ENCODE data around the gene FBXW9.
A peak's percentile ranks its signal among the peaks of the same experiment; 100 is the strongest.

The FBXW9 gene

GRCh38 chr19:12696366-12697335 lies at the start of gene FBXW9:
Gene FBXW9 (minus strand): TSS chr19:12696631. CDS start chr19:12696581, 50 bp downstream.
- no peaks in the 10 kb centered on the region for H3K9me3 ChIP-seq (ENCODE audit: control insufficient read depth in 1 of 2, low read length in 2 of 2)
- peak within 1 kb of the TSS; percentile 87 to 99 for H3K4me3 ChIP-seq (ENCODE audit: low read depth in 1 of 2, low read length in 2 of 2)
- peaks cover 18 to 19% of the 10 kb centered on the region in 2 donors for H3K36me3 ChIP-seq (ENCODE audit: control insufficient read depth in 1 of 2, insufficient read depth in 2 of 2, low read length in 2 of 2)
- no peaks in the 10 kb centered on the region for H3K27me3 ChIP-seq (ENCODE audit: low read depth, low read length)
- peaks cover 0 to 18% of the 10 kb centered on the region in 2 donors for H3K4me1 ChIP-seq (ENCODE audit: control insufficient read depth in 1 of 2, insufficient read depth in 2 of 2, low read length in 2 of 2)
- peak within 1 kb of the TSS; percentile 92 for H3K27ac ChIP-seq (ENCODE audit: low read length)

GRCh38 chr19:12745166-12745897 lies 48.9 kb upstream of the FBXW9 start:
- no peak overlapping the region for H3K27ac ChIP-seq (ENCODE audit: low read length)
- peaks cover 0 to 11% of the 10 kb centered on the region in 2 donors for H3K9me3 ChIP-seq (ENCODE audit: control insufficient read depth in 1 of 2, low read length in 2 of 2)
- H3K27me3 ChIP-seq (ENCODE audit: low read depth, low read length), result no peaks in the 10 kb centered on the region
- no peaks in the 10 kb centered on the region for H3K4me1 ChIP-seq (ENCODE audit: control insufficient read depth in 1 of 2, insufficient read depth in 2 of 2, low read length in 2 of 2)
- H3K36me3 ChIP-seq (ENCODE audit: control insufficient read depth in 1 of 2, insufficient read depth in 2 of 2, low read length in 2 of 2), result peaks cover 14 to 55% of the 10 kb centered on the region in 2 donors
- no peak overlapping the region for H3K4me3 ChIP-seq (ENCODE audit: low read depth in 1 of 2, low read length in 2 of 2)

- Histone ChIP-seq H3K27ac (ENCODE audit: low read length) (no peak overlapping the region), H3K36me3 (ENCODE audit: control insufficient read depth in 1 of 2, insufficient read depth in 2 of 2, low read length in 2 of 2) (peaks cover 0 to 24% of the 10 kb centered on the region in 2 donors), H3K27me3 (ENCODE audit: low read depth, low read length) (no peaks in the 10 kb centered on the region), H3K4me1 (ENCODE audit: control insufficient read depth in 1 of 2, insufficient read depth in 2 of 2, low read length in 2 of 2) (peaks cover 15 to 29% of the 10 kb centered on the region in 2 donors), H3K4me3 (ENCODE audit: low read depth in 1 of 2, low read length in 2 of 2) (peak overlapping the region; percentile 88 to 98), H3K9me3 (ENCODE audit: control insufficient read depth in 1 of 2, low read length in 2 of 2) (no peaks in the 10 kb centered on the region)
These were observed 41.5 kb upstream of the FBXW9 start for GRCh38 chr19:12737835-12738351.

GRCh38 chr19:12736995-12737834 lies 40.8 kb upstream of the FBXW9 start, which contains the start of gene GET3:
Gene GET3 (plus strand): TSS chr19:12737497. CDS start chr19:12737506, 9 bp downstream.
- Histone ChIP-seq H3K27me3 (ENCODE audit: low read depth, low read length) (no peaks in the 10 kb centered on the region), H3K27ac (ENCODE audit: low read length) (peak within 1 kb of the TSS; percentile 97), H3K9me3 (ENCODE audit: control insufficient read depth in 1 of 2, low read length in 2 of 2) (no peaks in the 10 kb centered on the region), H3K4me1 (ENCODE audit: control insufficient read depth in 1 of 2, insufficient read depth in 2 of 2, low read length in 2 of 2) (peaks cover 15 to 36% of the 10 kb centered on the region in 2 donors), H3K4me3 (ENCODE audit: low read depth in 1 of 2, low read length in 2 of 2) (peak within 1 kb of the TSS; percentile 88 to 98), H3K36me3 (ENCODE audit: control insufficient read depth in 1 of 2, insufficient read depth in 2 of 2, low read length in 2 of 2) (peaks cover 0 to 23% of the 10 kb centered on the region in 2 donors)

- Histone ChIP-seq H3K4me3 (ENCODE audit: low read depth in 1 of 2, low read length in 2 of 2) (peak overlapping the region; percentile 93 to 95), H3K4me1 (ENCODE audit: control insufficient read depth in 1 of 2, insufficient read depth in 2 of 2, low read length in 2 of 2) (peaks cover 15 to 44% of the 10 kb centered on the region in 2 donors), H3K36me3 (ENCODE audit: control insufficient read depth in 1 of 2, insufficient read depth in 2 of 2, low read length in 2 of 2) (peaks cover 15 to 40% of the 10 kb centered on the region in 2 donors), H3K27me3 (ENCODE audit: low read depth, low read length) (no peaks in the 10 kb centered on the region), H3K9me3 (ENCODE audit: control insufficient read depth in 1 of 2, low read length in 2 of 2) (no peaks in the 10 kb centered on the region), H3K27ac (ENCODE audit: low read length) (peak overlapping the region; percentile 80)
These were observed 37.2 kb upstream of the FBXW9 start for GRCh38 chr19:12733369-12734214.

GRCh38 chr19:12731337-12731736 lies 34.9 kb upstream of the FBXW9 start:
- Histone ChIP-seq H3K36me3 (ENCODE audit: control insufficient read depth in 1 of 2, insufficient read depth in 2 of 2, low read length in 2 of 2) (peaks cover 15 to 46% of the 10 kb centered on the region in 2 donors), H3K27me3 (ENCODE audit: low read depth, low read length) (no peaks in the 10 kb centered on the region), H3K4me3 (ENCODE audit: low read depth in 1 of 2, low read length in 2 of 2) (no peak overlapping the region), H3K9me3 (ENCODE audit: control insufficient read depth in 1 of 2, low read length in 2 of 2) (no peaks in the 10 kb centered on the region), H3K4me1 (ENCODE audit: control insufficient read depth in 1 of 2, insufficient read depth in 2 of 2, low read length in 2 of 2) (peaks cover 8 to 30% of the 10 kb centered on the region in 2 donors), H3K27ac (ENCODE audit: low read length) (no peak overlapping the region)

GRCh38 chr19:12730064-12730463 lies 33.6 kb upstream of the FBXW9 start:
- H3K27ac ChIP-seq (ENCODE audit: low read length), result no peak overlapping the region
- H3K36me3 ChIP-seq (ENCODE audit: control insufficient read depth in 1 of 2, insufficient read depth in 2 of 2, low read length in 2 of 2), result peaks cover 15 to 46% of the 10 kb centered on the region in 2 donors
- no peak overlapping the region for H3K4me3 ChIP-seq (ENCODE audit: low read depth in 1 of 2, low read length in 2 of 2)
- H3K9me3 ChIP-seq (ENCODE audit: control insufficient read depth in 1 of 2, low read length in 2 of 2), result no peaks in the 10 kb centered on the region
- H3K4me1 ChIP-seq (ENCODE audit: control insufficient read depth in 1 of 2, insufficient read depth in 2 of 2, low read length in 2 of 2), result peaks cover 8 to 27% of the 10 kb centered on the region in 2 donors
- no peaks in the 10 kb centered on the region for H3K27me3 ChIP-seq (ENCODE audit: low read depth, low read length)

GRCh38 chr19:12727745-12728433 lies 31.5 kb upstream of the FBXW9 start:
- Histone ChIP-seq H3K4me3 (ENCODE audit: low read depth in 1 of 2, low read length in 2 of 2) (no peak overlapping the region), H3K27me3 (ENCODE audit: low read depth, low read length) (no peaks in the 10 kb centered on the region), H3K4me1 (ENCODE audit: control insufficient read depth in 1 of 2, insufficient read depth in 2 of 2, low read length in 2 of 2) (peaks cover 3 to 30% of the 10 kb centered on the region in 2 donors), H3K27ac (ENCODE audit: low read length) (no peak overlapping the region), H3K36me3 (ENCODE audit: control insufficient read depth in 1 of 2, insufficient read depth in 2 of 2, low read length in 2 of 2) (peaks cover 15 to 42% of the 10 kb centered on the region in 2 donors), H3K9me3 (ENCODE audit: control insufficient read depth in 1 of 2, low read length in 2 of 2) (no peaks in the 10 kb centered on the region)

- Histone ChIP-seq H3K27ac (ENCODE audit: low read length) (no peak overlapping the region), H3K9me3 (ENCODE audit: control insufficient read depth in 1 of 2, low read length in 2 of 2) (no peaks in the 10 kb centered on the region), H3K27me3 (ENCODE audit: low read depth, low read length) (no peaks in the 10 kb centered on the region), H3K4me1 (ENCODE audit: control insufficient read depth in 1 of 2, insufficient read depth in 2 of 2, low read length in 2 of 2) (peaks cover 3 to 21% of the 10 kb centered on the region in 2 donors), H3K36me3 (ENCODE audit: control insufficient read depth in 1 of 2, insufficient read depth in 2 of 2, low read length in 2 of 2) (peaks cover 15 to 38% of the 10 kb centered on the region in 2 donors), H3K4me3 (ENCODE audit: low read depth in 1 of 2, low read length in 2 of 2) (no peak overlapping the region)
These were observed 30.5 kb upstream of the FBXW9 start for GRCh38 chr19:12726988-12727316.
